ENCODE data around the gene SPTAN1.
"Not testable (repeated sequence)": the region's sequence is repeated elsewhere in the genome, so short reads cannot be mapped to it uniquely, and the experiment has no call there.

The SPTAN1 gene

DNA sequence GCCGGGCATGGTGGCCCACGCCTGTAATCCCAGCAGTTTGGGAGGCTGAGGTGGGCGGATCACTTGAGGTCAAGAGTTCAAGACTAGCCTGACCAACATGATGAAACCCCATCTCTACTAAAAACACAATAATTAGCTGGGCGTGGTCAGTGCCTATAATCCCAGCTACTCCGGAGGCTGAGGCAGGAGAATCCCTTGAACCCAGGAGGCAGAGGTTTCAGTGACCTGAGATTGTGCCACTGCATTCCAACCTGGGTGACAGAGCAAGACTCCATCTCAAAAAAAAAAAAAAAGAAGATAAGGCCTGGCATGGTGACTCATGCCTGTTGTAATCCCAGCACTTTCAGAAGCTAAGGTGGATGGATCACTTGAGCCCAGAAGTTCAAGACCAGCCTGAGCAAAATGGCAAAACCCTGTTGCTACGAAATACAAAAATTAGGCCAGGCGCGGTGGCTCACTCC lies 114.1 kb downstream of the SPTAN1 start:
- not testable (repeated sequence) for DNase-seq (ENCODE audit: low read depth)

DNA sequence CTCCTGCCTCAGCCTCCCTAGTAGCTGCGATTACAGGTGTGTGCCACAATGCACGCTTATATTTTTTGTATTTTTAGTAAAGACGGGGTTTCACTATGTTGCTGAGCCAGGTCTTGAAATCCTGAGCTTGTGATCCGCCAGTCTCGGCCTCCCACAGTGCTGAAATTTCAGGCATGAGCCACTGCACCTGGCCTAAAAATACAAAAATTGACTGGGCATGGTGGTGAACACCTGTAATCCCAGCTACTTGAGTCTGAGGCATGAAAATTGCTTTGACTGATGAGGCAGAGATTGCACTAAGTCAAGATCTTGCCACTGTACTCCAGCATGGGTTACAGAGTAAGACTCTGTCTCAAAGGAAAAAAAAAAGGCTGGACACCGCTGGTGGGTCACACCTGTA lies 117.4 kb downstream of the SPTAN1 start:
- DNase-seq (ENCODE audit: low read depth) = no peak

DNA sequence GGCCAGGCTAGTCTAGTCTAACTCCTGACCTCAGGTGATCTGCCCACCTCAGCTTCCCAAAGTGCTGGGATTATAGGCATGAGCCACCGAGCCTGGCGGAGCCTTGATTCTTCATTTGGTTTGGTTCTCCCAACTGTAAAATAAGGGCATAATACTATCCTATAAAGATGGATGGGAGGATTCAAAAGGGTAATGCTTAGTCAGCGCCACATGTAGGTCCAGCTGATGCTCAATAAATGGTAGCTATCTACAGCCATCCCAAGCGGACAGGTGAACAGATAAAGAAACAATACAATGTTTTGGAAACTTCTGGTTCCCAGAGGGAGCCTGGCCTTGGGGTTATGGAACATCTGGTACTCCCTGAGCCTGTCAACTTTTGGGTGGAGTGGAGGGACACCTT lies 123.0 kb downstream of the SPTAN1 start:
- DNase-seq (ENCODE audit: low read depth) = no peak

DNA sequence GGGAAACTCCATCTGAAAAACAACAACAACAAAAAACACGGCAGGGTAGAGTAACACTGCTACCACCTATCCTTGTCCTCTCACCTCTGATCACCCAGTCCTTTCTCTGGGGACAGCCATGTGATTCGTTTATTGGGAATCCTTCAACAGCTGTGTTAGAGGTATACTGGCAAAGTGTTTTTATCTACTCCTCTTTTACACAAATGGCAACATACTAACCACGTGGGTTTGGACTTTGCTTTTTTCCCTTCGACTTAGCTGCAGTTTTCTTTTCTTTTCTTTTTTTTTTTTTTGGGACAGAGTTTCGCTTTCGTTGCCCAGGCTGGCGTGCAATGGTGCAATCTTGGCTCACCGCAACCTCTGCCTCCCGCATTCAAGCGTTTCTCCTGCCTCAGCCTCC lies 125.4 kb downstream of the SPTAN1 start:
- DNase-seq (ENCODE audit: low read depth) = no peak
